IPS-NIHi7 (cell line): ENCODE data around the gene HIBCH.
"Not testable (repeated sequence)": the region's sequence is repeated elsewhere in the genome, so short reads cannot be mapped to it uniquely, and the experiment has no call there.

Source experiments
- DNase-seq: peaks from one replicate; pipeline ENCODE4 v3.0.0; 2012; ENCODE audit warnings: mixed read lengths; ENCODE audit errors: extremely low spot score

Gene HIBCH

GRCh38 chr2:190250421-190250820 is 69.2 kb downstream of the HIBCH start:
- DNase-seq, result no peak

DNA sequence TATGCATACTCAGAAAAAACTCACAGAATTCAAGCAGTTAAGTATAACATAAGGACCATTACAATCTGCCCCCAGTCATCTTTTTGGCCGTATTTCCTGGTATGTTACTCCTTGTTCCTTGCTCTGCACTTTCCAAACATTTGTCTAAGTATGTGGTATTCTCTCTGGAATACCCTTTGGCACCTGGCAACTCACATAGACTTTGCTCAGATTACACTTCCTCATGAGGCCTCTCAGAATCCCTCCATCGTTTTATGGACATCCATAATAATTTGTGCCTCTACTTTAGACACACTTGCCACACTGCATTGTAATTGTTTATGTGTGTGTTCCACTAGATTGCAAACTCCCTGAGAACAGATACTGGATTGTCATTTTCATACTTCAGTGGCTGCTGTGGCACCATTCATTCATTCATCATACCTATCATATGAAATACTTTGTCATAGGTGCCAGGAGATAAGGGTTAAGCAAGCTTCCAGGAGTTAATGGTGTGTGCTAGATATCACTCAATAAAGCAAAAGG is 84.0 kb downstream of the HIBCH start:
- no peak for DNase-seq

DNA sequence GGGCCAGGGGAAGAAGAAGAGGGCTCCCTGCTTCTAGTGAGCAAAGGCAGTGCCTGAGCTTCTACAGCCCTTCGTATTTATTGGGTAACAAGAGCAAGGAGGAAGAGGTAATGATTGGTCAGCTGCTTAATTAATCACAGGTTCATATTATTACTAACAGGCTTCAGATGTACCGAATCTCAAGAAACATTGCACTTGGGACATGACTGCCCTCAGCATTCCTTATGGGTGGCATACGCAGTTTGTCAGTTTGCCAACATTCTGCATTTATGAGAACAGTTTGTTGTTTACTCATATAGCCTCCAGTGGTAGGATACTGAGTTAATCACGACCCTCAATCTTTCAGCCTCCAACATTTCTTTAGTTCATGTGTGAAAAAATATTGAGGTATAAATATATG is 84.5 kb downstream of the HIBCH start:
- DNase-seq, result no peak

DNA sequence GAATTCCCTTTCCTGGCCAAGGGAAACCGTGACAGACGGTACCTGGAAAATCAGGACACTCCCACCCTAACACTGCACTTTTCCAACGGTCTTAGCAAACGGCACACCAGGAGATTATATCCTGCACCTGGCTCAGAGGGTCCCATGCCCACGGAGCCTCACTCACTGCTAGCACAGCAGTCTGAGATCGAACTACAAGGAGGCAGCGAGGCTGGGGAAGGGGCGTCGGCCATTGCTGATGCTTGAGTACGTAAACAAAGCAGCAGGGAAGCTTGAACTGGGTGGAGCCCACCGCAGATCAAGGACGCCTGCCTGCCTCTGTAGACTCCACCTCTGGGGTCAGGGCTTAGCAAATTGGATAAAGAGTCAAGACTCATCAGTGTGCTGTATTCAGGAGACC is 95.6 kb downstream of the HIBCH start:
- not testable (repeated sequence) for DNase-seq

DNA sequence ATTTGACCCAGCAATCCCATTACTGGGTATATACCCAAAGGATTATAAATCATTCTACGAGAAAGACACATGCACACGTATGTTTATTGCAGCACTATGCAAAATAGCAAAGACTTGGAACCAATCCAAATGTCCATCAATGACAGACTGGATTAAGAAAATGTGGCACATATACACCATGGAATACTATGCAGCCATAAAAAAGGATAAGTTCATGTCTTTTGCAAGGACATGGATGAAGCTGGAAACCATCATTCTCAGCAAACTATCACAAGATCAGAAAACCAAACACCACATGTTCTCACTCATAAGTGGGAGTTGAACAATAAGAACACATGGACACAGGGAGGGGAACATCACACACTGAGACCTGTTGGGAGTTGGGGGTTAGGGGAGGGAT is 96.9 kb downstream of the HIBCH start:
- not testable (repeated sequence) for DNase-seq

DNA sequence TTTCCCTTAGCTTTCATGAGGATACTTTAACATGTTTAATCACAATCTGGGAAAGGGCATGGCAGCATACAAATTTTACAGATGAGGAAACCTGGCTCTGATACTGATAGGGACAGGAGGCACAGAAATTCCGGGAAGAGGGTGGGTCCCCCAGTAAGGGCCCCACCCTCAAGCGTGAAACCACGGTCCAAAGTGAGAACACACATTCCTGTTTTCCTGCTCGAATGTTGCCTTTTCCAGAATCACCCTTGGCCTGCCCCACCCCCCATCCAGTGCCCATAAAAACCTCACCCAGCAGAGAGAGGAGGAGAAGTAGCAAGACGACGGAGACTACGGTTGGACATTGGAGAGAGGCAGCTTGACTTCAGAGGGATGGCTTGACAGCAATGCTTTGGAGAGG is 98.2 kb downstream of the HIBCH start:
- no peak for DNase-seq

DNA sequence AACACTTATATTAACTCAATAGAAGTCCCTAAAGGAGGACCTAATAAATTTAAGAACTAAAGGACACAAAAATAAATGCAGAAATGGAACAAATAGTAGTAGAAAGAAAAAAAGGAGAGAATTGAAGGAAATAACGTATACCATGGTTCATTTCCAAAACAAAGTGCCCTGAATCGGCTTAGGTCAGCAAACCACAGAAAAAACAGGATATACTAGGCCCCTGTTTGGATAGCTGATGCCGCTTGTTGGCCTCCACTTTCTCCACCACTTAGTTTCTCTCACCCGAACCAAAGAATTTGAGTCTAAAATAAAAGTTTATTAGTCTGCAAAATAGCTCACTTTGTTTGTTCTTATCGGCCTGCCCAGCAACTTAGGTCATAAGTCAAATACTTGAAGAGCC is 100.4 kb downstream of the HIBCH start:
- DNase-seq, result no peak

- no peak for DNase-seq
These were observed 102.0 kb downstream of the HIBCH start for GRCh38 chr2:190217616-190218015.

DNA sequence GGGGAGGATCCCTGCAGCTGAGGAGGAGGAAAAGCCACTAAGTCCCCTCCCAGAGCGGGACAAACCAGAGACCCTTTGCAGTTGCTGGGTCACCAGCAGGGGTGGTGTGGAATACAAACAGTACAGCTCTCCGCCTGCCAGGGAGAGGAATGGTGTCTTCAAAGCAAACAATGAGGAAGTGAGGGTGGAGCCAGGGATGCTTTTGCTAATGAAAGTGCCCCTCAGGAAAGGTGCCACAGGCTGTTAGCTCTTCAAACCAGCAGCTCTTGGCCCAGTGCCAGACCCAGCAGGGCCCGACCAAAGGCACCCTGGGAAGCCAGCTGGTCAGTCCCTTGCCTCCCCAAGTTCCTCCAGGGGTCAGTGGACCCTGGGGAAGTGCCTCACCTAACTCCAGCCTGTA is 102.8 kb downstream of the HIBCH start:
- peak; percentile 66 for DNase-seq

- DNase-seq, result no peak
These were observed 104.0 kb downstream of the HIBCH start for GRCh38 chr2:190215620-190216019.

DNA sequence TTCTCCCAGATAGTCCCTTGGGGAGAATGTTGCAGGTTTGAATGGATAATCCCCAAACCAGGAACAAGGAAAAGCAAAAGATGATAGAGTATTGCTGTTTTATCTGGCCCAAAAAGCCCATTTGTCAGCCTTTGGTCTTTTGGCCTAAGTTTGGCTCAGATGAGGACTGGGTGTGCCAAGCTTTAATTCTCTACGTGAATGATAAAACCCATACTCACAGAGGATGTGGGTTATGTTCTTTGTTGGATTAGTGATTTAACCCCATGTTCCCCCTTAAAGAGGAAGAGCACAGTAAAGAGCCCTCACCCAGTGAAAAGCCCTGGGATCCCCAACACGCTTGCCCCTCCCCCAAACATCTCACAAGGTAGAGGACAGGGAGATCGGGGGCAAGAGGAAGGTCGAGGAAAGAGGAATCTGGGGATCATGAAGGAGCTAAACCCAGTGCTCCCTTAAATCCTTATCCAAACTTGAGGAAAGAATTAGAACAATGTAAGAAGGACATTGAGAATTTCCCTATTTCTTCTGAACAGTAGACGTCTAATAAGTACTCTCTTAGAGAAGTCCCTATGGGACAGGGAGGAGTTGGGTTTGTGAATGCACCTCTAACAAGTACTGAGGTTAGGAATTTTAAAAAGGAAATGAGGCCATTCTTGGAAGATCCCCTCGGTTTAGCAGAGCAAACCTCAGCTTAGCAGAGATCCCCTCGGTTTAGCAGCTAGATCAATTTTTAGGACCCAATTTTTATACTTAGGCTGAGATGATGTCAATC is 105.0 kb downstream of the HIBCH start:
- DNase-seq, result no peak

DNA sequence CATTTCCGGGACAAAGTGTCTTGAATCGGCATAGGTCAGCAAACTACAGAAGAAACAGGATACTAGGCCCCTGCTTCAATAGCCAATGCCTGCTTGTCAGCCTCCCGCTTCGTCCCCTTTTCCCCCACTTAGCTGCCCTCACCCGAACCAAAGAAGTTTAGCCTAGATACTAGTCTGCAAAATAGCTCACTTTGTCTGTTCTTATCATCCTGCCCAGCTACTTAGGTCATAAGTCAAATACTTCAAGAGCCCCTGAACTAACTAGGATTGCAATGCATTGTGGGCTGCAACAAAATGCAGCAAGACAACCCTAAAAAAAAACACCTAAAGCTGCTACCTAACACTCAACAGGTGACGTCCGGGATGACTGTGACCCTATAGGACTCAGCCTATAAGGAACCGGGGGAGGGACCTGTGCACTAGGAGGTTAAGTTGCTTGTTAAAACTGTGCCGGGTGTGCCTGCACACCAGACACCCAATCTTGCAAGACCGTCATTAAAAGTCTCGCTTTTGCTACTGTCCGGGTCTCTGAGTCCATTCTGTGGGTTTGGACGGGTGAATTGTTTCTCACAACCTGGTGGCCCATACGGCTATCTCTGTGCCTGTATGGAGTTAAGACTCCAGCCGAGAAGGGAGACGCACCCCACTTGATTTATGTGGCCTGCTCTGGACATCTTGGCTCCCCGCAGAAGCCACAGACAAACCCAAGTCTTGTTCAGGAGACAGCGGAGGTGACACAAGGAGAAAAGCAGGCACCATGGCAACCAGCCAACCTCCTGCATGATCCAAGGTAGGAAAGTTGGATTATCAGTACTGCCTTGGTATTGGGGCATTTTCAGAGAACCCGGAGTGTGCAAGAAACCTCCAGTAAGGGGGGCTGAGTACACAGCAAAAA is 105.9 kb downstream of the HIBCH start:
- DNase-seq, result no peak

DNA sequence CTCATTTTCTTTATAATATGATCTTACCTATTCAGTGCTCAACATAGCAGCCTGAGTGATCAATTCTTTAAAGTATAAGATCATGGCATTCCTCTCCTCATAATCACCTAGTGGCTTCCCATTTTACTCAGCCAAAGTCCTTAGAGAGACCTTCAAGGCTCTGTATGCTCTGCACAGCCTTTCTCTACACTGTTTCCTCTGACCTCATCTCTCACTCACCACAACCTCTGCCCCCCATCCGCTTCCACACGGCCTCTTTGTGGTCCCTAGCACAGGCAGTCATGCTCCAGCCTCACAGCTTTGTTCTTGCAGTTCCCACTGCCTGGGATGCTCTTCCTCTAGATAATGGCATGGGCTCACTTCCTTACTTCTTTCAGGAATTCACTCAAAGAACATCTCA is 109.2 kb downstream of the HIBCH start:
- no peak for DNase-seq

- no peak for DNase-seq
These were observed 110.1 kb downstream of the HIBCH start for GRCh38 chr2:190209559-190209958.

- DNase-seq, result no peak
These were observed 111.7 kb downstream of the HIBCH start for GRCh38 chr2:190207930-190208329.

GRCh38 chr2:190205657-190206056 is 114.0 kb downstream of the HIBCH start:
- DNase-seq, result no peak

- DNase-seq, result no peak
These were observed 117.0 kb downstream of the HIBCH start for GRCh38 chr2:190202604-190203003.

- no peak for DNase-seq
These were observed 117.6 kb downstream of the HIBCH start for GRCh38 chr2:190202018-190202417.

DNA sequence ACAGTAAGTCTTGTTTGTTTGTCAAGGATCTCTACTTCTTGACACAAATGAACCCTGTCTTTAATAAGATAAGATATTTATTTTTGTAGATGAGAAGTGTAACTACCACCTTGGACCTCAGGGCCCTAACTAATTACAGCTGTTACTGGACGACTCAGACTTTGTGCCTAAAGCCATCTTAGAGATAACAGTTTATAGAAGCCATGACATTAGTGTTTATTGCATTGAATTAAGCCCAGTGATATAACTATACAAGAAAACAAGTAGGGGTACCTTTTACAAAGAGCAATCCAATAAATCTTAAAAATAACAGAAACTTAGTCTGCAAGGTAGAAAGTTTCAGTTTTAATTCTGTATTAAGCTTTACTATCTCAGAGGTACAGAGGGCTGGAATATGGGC is 119.0 kb downstream of the HIBCH start:
- no peak for DNase-seq

- no peak for DNase-seq
These were observed 120.1 kb downstream of the HIBCH start for GRCh38 chr2:190199530-190199929.

DNA sequence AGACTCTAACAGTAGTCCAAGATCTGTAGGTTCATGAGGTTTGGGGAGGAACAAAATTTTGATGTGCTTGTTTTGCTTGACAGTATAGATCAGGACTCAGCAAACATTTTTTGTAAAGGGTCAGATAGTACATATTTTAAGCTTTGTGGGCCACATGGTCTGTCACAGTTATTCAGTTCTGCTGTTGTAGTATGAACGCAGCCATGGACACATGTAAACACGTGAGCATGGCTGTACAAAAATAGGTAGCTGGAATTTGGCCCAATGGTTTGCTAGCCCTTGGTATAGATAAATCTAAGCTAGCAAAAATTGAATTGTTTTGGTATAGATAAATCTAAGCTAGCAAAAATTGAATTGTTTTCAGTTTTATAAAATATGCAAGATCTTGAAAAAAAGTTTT is 120.5 kb downstream of the HIBCH start:
- DNase-seq, result no peak

DNA sequence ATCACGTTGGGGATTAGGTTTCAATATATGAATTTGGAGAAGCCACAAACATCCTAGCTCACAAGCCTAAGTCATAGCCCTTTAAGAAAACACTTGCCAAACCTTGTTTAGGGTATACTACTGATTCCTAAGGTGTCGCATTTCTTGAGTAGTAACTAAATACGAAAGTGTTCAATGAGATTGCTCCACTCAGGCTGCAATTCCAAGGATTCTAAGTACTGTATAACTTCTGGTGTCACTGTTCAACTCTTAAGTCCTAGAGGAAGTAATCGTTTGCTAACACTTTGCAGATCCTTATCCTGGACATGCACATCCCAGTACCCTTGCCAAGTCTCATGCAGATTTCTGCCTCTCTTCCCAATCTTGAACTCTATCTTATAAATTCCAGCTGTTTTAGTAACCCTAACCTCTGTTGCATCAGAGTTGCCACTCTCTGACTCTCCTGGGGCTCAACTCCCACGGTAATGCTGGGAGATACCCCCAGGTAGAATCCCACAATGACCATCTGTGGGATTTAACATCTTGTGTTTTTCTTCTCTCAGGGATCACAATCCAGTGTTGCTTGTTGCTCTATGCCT is 122.4 kb downstream of the HIBCH start:
- DNase-seq, result no peak
